ENCODE data around the gene SGSM1. TPM values are rescaled to one million over a fixed set of nuclear protein-coding genes. Genes with fewer than 3 reads are reported as not detected.

The SGSM1 gene
- total and polyA plus RNA-seq, 9 of the 15 experiments (the other 6 are each of a cell fraction or from before 2014, with no cell fraction given) = not detected

DNA sequence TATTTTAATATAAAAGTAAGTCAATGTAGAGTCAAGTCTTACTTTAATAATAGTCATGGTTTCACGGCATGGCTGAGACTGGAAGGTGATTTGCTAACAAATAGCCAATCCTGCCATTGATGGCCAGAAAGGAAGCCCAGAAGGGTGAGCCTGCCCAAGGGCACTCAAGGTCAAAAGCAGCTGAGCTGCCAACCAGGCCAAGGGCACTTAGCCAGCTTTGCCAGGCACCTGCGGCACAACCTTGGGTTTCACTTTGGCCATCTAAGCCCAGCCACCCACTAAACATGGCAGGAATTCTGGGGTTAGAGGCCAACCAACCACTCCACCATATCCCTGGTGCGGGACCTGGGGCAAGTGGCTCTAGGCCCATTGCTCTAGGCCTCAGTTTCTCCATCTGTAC is 136.3 kb downstream of the SGSM1 start:
- H3K4me2 ChIP-seq (ENCODE audit: insufficient read depth, low read length) = no peak overlapping the region
- intact Hi-C loops (cut with micrococcal nuclease) = no loop called here
- peaks cover 0 to 5% of the 10 kb centered on the region in 2 experiments; a peak in 1 of 5 replicates for H3K27me3 ChIP-seq (ENCODE audit: control insufficient read depth in 2 of 2, insufficient read depth in 2 of 2, low read length in 2 of 2)
- no peak overlapping the region for H3K4me3 ChIP-seq
- in situ Hi-C loops (cut with MboI) = no loop called here
- whole genome bisulfite sequencing (ENCODE audit: insufficient coverage, low coverage, missing lambda C conversion rate) = 17% methylated on average over 2 of the region's 3 CpGs
- H3K4me1 ChIP-seq (replicated peaks in 1 of 2; ENCODE audit: control insufficient read depth in 2 of 2, insufficient read depth in 2 of 2, low read length in 2 of 2) = no peaks in the 10 kb centered on the region; a peak in 1 of 5 replicates
- no peak overlapping the region for H3K27ac ChIP-seq (ENCODE audit: extremely low read depth, low read depth, low read length)
- TF ChIP-seq ZNF583 (CRISPR knock-in tag; IDR thresholded peaks at IDR 0.05) (no peak), ZNF696 (CRISPR knock-in tag; conservative IDR thresholded peaks at IDR 0.05) (no peak), NEUROD1 (IDR thresholded peaks at IDR 0.05; ENCODE audit: borderline replicate concordance, low read depth, low read length, partially characterized antibody) (no peak), HMG20A (CRISPR knock-in tag; conservative IDR thresholded peaks at IDR 0.05) (no peak), SP1 (CRISPR knock-in tag; IDR thresholded peaks at IDR 0.05) (no peak), TARDBP (IDR thresholded peaks at IDR 0.05) (no peak), ZNF197 (CRISPR knock-in tag; IDR thresholded peaks at IDR 0.05; ENCODE audit: low read depth) (no peak), CBX1 (IDR thresholded peaks at IDR 0.05; ENCODE audit: low read depth) (no peak), ZNF354B (CRISPR knock-in tag; IDR thresholded peaks at IDR 0.05) (no peak), HNRNPK (IDR thresholded peaks at IDR 0.05; ENCODE audit: low read depth, low read length, poor library complexity, severe bottlenecking) (no peak), ZFPM2 (CRISPR knock-in tag; IDR thresholded peaks at IDR 0.05) (no peak), ZNF311 (CRISPR knock-in tag; IDR thresholded peaks at IDR 0.05) (no peak), ZNF445 (CRISPR knock-in tag; IDR thresholded peaks at IDR 0.05; ENCODE audit: low read depth) (no peak), KAT2B (IDR thresholded peaks at IDR 0.05; ENCODE audit: low read depth, low read length) (no peak), ARHGAP35 (IDR thresholded peaks at IDR 0.05; ENCODE audit: partially characterized antibody) (no peak)
- POLR2A ChIA-PET = no interaction called here
- ATAC-seq (no peak), DNase-seq (ENCODE audit: extremely low read depth in 1 of 4, low spot score in 3 of 4) (no peak), FAIRE-seq (no peak)
- H3K9ac ChIP-seq (ENCODE audit: insufficient read depth in 1 of 2, low read depth in 2 of 2, low read length in 2 of 2) = no peak overlapping the region
- CTCF ChIA-PET (ENCODE audit: low intra/inter-chr PET ratio) = no interaction called here
- no peak overlapping the region for H2AFZ ChIP-seq (ENCODE audit: low read depth, low read length)
- BruUV-seq (replicated peaks) = no TSS peak
- no peaks in the 10 kb centered on the region for H3K79me2 ChIP-seq (ENCODE audit: control insufficient read depth, insufficient read depth, low read length)
- H3K9me3 ChIP-seq (replicated peaks; ENCODE audit: control insufficient read depth, insufficient read depth, low read depth, low read length) = no peaks in the 10 kb centered on the region
- H4K20me1 ChIP-seq (replicated peaks; ENCODE audit: control insufficient read depth, insufficient read depth, low read length) = no peaks in the 10 kb centered on the region
- no peaks in the 10 kb centered on the region for H3K9me1 ChIP-seq (ENCODE audit: control insufficient read depth, insufficient read depth, low read length)
- H3K36me3 ChIP-seq (ENCODE audit: control insufficient read depth, insufficient read depth, low read length) = no peaks in the 10 kb centered on the region
